Lower lobe of right lung (tissue), 2 donors: ENCODE results near the gene LRRTM4. TPM values are rescaled to one million over a fixed set of nuclear protein-coding genes. Genes with fewer than 3 reads are reported as not detected.

Experiments used
- ATAC-seq, 2 donors: fragments of 200-7000 bp; cut with Tn5 transposase; one replicate each; pipeline ENCODE4 v1.9.1; 2020 to 2022; ENCODE audit warnings: mild to moderate bottlenecking in 2 of 2, moderate library complexity in 2 of 2
- DNase-seq: peaks from one replicate; pipeline ENCODE4 v3.0.0-alpha.2; 2020
- H3K27ac ChIP-seq: fragments of 200-600 bp; one replicate; pipeline ENCODE4 v1.8.0; 2022
- H3K27me3 ChIP-seq: fragments of 200-600 bp; one replicate; pipeline ENCODE4 v1.8.0; 2022; ENCODE audit warnings: low read depth
- H3K36me3 ChIP-seq: fragments of 200-600 bp; one replicate; pipeline ENCODE4 v1.8.0; 2022; ENCODE audit warnings: mild to moderate bottlenecking
- H3K4me1 ChIP-seq: fragments of 200-600 bp; one replicate; pipeline ENCODE4 v1.8.0; 2022
- H3K4me3 ChIP-seq: fragments of 200-600 bp; one replicate; pipeline ENCODE4 v1.8.0; 2022; ENCODE audit warnings: mild to moderate bottlenecking
- H3K9me3 ChIP-seq: fragments of 200-600 bp; one replicate; pipeline ENCODE4 v1.8.0; 2022
- intact Hi-C: fragments of 100-400 bp; cut with DNase I; formaldehyde crosslinking; loops from one replicate; pipeline ENCODE4 v1.11.0; 2022
- total RNA-seq: library from RNA; stranded (reverse); fragmentation: NEBNext Ultra II Directional; extraction: Animal tissue kit (Norgen Biotek cat#: 25700); gene quantifications from one replicate; pipeline ENCODE4 v1.2.1, GENCODE V29; 2021
- TF ChIP-seq, protein P1 (sequence below): fragments of 200-600 bp; IDR thresholded peaks from one replicate; pipeline ENCODE4 v1.8.0; 2022; ENCODE audit warnings: antibody characterized with exemption, mild to moderate bottlenecking
- donor health status: DM: no; HTN: yes; CAD: no; lungs with severe emphysema.

The LRRTM4 gene
- total RNA-seq, 1 donor from 2014 or later: 0.77 TPM

DNA sequence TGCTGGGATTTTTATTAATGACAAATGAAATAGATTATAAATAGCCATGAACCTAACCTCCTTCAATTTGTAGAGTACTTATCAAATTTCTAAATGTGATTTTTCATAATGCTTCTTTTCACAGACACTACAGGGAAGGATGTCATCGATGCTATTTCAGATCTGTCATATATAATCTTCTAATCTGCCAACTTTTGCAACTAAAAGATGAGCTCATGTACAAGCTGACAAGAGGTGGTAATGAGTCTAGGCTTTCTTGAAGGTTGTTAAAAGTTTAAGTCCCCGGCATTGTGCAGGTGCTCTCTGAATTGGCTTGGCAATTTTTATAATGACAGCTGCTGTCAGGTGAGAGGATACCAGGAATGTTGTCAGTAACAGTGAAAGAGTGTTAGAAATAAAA, 320.4 kb downstream of the LRRTM4 start:
- Histone ChIP-seq H3K4me1 (no peaks in the 10 kb centered on the region), H3K9me3 (no peaks in the 10 kb centered on the region), H3K27me3 (no peaks in the 10 kb centered on the region), H3K36me3 (no peaks in the 10 kb centered on the region), H3K27ac (no peak overlapping the region), H3K4me3 (no peak overlapping the region)
- TF ChIP-seq, protein P1, sequence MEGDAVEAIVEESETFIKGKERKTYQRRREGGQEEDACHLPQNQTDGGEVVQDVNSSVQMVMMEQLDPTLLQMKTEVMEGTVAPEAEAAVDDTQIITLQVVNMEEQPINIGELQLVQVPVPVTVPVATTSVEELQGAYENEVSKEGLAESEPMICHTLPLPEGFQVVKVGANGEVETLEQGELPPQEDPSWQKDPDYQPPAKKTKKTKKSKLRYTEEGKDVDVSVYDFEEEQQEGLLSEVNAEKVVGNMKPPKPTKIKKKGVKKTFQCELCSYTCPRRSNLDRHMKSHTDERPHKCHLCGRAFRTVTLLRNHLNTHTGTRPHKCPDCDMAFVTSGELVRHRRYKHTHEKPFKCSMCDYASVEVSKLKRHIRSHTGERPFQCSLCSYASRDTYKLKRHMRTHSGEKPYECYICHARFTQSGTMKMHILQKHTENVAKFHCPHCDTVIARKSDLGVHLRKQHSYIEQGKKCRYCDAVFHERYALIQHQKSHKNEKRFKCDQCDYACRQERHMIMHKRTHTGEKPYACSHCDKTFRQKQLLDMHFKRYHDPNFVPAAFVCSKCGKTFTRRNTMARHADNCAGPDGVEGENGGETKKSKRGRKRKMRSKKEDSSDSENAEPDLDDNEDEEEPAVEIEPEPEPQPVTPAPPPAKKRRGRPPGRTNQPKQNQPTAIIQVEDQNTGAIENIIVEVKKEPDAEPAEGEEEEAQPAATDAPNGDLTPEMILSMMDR: no peak
- intact Hi-C loops: no loop called here
- ATAC-seq (no peak), DNase-seq (no peak)

DNA sequence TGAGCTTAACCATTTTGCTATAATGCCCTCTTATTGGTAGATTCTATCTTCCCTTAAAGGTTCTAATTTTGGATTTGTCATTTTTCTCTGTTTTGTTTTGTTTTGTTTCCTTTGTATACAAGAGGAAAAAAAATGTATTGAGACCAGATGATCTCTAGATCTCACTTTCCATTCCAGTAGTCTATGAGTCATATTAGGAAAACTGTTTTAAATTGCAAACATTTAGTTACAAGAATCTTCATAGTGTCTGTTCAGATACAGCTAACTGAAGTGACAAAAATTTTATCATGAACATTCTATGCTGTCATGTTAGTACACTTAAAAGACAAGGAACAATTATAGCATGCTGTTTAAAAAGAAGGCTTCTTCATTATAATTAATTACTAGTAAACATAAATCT, 322.8 kb downstream of the LRRTM4 start:
- TF ChIP-seq, protein P1: no peak
- no peak overlapping the region for H3K4me3 ChIP-seq
- H3K36me3 ChIP-seq: no peaks in the 10 kb centered on the region
- ATAC-seq (no peak), DNase-seq (no peak)
- no peaks in the 10 kb centered on the region for H3K9me3 ChIP-seq
- no peaks in the 10 kb centered on the region for H3K27me3 ChIP-seq
- H3K4me1 ChIP-seq: no peaks in the 10 kb centered on the region
- intact Hi-C loops: no loop called here
- no peak overlapping the region for H3K27ac ChIP-seq

DNA sequence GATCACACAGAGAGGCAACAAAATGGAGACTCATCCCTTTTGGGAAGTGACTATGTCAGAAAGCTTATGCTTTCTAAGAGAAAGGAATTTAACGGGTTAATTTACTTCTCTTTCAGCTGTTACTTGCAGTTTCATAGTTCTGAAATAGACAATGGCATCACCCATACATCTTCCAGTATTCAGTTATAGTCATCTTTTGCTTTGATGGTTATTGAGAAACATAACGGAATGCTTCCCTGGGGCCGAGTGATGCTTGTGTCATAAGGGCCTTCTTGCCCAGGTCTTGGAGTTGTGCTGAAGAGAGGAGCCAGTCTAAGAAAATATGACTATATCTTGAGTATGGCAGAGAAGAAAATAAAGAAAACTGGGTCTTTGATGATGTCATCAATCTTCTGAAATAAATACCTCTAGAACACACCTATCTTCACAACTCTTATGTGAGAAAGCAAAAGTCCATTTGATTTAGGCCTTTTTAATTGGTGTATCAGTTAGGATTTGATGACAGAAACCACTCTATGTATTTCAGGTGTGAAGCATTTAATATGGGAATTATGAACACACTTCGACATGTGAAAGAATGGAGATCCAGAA, 328.2 kb downstream of the LRRTM4 start:
- no peak for DNase-seq
- ATAC-seq: no peak
- TF ChIP-seq, protein P1: no peak
- Histone ChIP-seq H3K9me3 (no peaks in the 10 kb centered on the region), H3K4me1 (no peaks in the 10 kb centered on the region), H3K27me3 (no peaks in the 10 kb centered on the region), H3K27ac (no peak overlapping the region), H3K4me3 (no peak overlapping the region), H3K36me3 (no peaks in the 10 kb centered on the region)
- intact Hi-C loops: no loop called here

DNA sequence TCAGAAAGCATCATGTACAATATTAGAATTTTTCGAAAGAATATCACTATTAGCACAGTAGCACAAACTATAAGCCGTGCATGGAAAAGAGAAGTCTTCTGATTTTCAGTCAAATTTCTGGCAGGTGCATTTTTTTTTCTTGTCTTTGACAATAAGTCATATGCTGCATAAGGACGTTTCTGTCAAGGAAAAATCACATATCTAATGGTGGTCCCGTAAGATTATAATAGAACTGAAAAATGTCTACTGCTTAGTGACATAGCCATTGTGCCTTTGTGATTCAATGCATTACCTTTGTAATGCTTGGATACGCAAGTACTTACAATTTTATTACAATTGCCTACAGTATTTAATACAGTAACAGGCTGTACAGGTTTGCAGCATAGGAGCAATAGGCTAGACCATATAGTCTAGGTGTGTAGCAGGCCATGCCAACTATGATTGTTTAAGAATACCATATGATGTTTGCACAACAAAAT, 329.3 kb downstream of the LRRTM4 start:
- no peaks in the 10 kb centered on the region for H3K27me3 ChIP-seq
- ATAC-seq: no peak
- intact Hi-C loops: no loop called here
- H3K9me3 ChIP-seq: no peaks in the 10 kb centered on the region
- H3K36me3 ChIP-seq: no peaks in the 10 kb centered on the region
- no peak for DNase-seq
- H3K4me1 ChIP-seq: no peaks in the 10 kb centered on the region
- no peak overlapping the region for H3K27ac ChIP-seq
- no peak overlapping the region for H3K4me3 ChIP-seq
- TF ChIP-seq, protein P1: no peak

DNA sequence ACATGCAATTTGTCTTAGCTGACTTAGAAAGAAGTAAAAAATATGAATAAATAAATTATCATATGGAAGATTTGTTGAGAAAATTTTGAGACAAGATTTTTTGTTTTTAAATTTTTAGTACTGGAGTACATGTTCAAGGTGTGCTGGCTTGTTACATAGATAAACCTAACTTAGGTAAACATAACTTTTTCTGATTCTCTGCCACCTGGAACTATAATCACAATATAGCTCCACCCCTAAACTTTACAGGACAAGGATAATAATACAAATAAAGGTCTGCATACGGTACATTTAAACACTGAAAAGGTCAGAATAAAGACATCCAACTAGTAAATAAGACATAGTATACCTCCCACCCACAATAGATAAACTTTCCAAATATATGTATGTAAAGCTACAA, 330.5 kb downstream of the LRRTM4 start:
- intact Hi-C loops: no loop called here
- no peak for ATAC-seq
- H3K27ac ChIP-seq: no peak overlapping the region
- no peaks in the 10 kb centered on the region for H3K36me3 ChIP-seq
- no peaks in the 10 kb centered on the region for H3K4me1 ChIP-seq
- no peak for DNase-seq
- H3K4me3 ChIP-seq: no peak overlapping the region
- no peaks in the 10 kb centered on the region for H3K9me3 ChIP-seq
- H3K27me3 ChIP-seq: no peaks in the 10 kb centered on the region
- TF ChIP-seq, protein P1: no peak
